GM12891 (cell line): ENCODE data around the gene PPM1A.

Experiments used
- POLR2A ChIP-seq: IDR thresholded peaks from 2 replicates; pipeline ENCODE4 v1.6.1; 2011; ENCODE audit warnings: low read depth, low read length, control low read depth
- POLR2AphosphoS5 ChIP-seq: IDR thresholded peaks from 2 replicates; pipeline ENCODE4 v1.6.1; 2011; ENCODE audit warnings: low read depth, low read length, control low read depth
- POU2F2 ChIP-seq: IDR thresholded peaks from 2 replicates; pipeline ENCODE4 v1.6.1; 2011; ENCODE audit warnings: low read depth, mild to moderate bottlenecking, control low read depth, low read length, moderate library complexity

- TF ChIP-seq POLR2AphosphoS5, result no peak
- TF ChIP-seq POU2F2, result no peak
- no peak for TF ChIP-seq POLR2A
Observed at GRCh38 chr14:60348211-60348610, 99.2 kb downstream of the PPM1A start.
